Skin epidermis (tissue), 12 donors: ENCODE results near the gene KRTAP10-6.
A peak's percentile ranks its signal among the peaks of the same experiment; 100 is the strongest.
"Not testable (repeated sequence)": the region's sequence is repeated elsewhere in the genome, so short reads cannot be mapped to it uniquely, and the experiment has no call there.

Experiments
- H3K27ac ChIP-seq, 21 experiments: fragments of 200-600 bp; sonication (generic) in 11 of 21; one replicate each; pipeline ENCODE4 v1.5.0; 2020; ENCODE audit warnings: mild to moderate bottlenecking in 3 of 21, inconsistent platforms in 2 of 21, moderate library complexity in 2 of 21
- H3K4me3 ChIP-seq, 7 experiments: fragments of 200-600 bp; sonication (generic) in 2 of 7; one replicate each; pipeline ENCODE4 v1.5.0; 2020; ENCODE audit warnings: inconsistent platforms in 2 of 7, mild to moderate bottlenecking in 2 of 7, moderate library complexity in 1 of 7

KRTAP10-6 gene

GRCh38 chr21:44583089-44583799, 9.1 kb downstream of the KRTAP10-6 start:
- Histone ChIP-seq H3K4me3 (no peak overlapping the region), H3K27ac (no peak overlapping the region)

- H3K27ac ChIP-seq, result no peak overlapping the region
Measured at GRCh38 chr21:44582055-44582454, 10.2 kb downstream of the KRTAP10-6 start.

GRCh38 chr21:44581158-44581557, 11.1 kb downstream of the KRTAP10-6 start:
- H3K27ac ChIP-seq, result no peak overlapping the region
- no peak overlapping the region for H3K4me3 ChIP-seq

More at GRCh38 chr21:44582055-44582454, 10.2 kb downstream of the KRTAP10-6 start:
- H3K4me3 ChIP-seq, result no peak overlapping the region

GRCh38 chr21:44580231-44580821, 12.0 kb downstream of the KRTAP10-6 start, which contains the start of gene KRTAP10-5:
KRTAP10-5 (minus strand) TSS chr21:44580604; CDS start chr21:44580578, 26 bp downstream.
- not testable (repeated sequence) for H3K27ac ChIP-seq, H3K4me3 ChIP-seq

- Histone ChIP-seq H3K27ac (no peak overlapping the region), H3K4me3 (no peak overlapping the region)
Measured at GRCh38 chr21:44579833-44580144, 12.5 kb downstream of the KRTAP10-6 start.

GRCh38 chr21:44579056-44579832, 13.1 kb downstream of the KRTAP10-6 start:
- no peak overlapping the region for H3K4me3 ChIP-seq
- no peak overlapping the region for H3K27ac ChIP-seq

GRCh38 chr21:44578371-44579055, 13.8 kb downstream of the KRTAP10-6 start:
- Histone ChIP-seq H3K4me3 (no peak overlapping the region), H3K27ac (no peak overlapping the region)

GRCh38 chr21:44576025-44576420, 16.3 kb downstream of the KRTAP10-6 start:
- no peak overlapping the region for H3K27ac ChIP-seq
- no peak overlapping the region for H3K4me3 ChIP-seq

DNA sequence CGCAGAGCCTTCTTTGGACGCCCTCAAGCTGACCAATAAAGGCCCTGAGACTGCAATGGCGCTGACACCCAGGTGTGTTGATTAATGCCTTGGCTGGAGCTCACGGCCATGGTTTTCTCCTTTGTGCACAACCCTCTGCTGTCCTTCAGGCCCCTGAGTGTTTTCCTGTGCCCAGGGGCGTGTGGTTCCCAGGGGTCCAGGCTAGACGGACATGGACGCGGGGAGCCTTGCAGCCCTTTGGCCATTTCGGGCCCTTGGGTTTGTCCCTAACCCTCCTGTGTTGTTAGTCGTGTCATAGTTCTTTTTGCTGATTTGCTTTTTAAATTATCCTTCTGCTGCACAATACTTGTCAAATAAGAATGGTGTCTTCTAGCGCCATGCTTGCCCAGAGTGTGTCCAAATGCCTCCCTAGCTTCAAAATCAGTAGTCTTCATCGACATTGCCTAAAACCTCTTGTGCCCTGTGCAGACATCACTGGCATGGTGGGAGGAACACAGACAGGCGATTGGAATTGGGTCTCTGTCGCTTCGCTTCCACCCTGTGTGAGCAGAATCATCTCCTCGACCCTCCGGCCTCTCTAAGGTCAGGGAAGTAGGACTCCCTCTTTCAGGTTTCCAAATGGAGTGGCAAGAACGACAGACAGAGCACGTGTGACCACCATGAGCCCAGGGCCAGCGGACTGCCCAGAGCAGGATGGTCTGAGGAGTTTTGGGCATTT, 16.8 kb downstream of the KRTAP10-6 start:
- H3K4me3 ChIP-seq, result no peak overlapping the region
- H3K27ac ChIP-seq, result no peak overlapping the region

DNA sequence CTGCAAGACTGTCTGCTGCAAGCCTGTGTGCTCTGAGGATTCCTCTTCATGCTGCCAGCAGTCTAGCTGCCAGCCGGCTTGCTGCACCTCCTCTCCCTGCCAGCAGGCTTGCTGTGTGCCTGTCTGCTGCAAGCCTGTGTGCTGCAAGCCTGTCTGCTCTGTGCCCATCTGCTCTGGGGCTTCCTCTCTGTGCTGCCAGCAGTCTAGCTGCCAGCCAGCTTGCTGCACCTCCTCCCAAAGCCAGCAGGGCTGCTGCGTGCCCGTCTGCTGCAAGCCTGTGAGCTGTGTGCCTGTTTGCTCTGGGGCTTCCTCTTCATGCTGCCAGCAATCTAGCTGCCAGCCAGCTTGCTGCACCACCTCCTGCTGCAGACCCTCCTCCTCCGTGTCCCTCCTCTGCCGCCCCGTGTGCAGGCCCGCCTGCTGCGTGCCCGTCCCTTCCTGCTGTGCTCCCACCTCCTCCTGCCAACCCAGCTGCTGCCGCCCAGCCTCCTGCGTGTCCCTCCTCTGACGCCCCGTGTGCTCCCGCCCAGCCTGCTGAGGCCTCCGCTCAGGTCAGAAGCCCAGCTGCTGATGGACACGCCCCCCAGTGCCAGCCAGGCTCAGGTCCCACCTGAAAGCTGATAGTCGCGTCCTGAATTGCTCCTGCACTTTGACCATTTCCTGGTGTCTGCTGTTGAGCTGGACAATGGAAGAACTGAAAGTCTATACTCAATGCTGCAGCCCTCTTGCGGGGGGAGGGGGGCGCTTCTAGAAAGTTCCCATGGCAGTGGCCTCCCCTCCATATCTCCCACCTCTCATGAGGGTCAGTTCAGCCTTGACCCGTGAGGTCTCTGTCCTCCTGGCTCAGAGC, 17.6 kb downstream of the KRTAP10-6 start:
- Histone ChIP-seq H3K27ac (no peak overlapping the region), H3K4me3 (no peak overlapping the region)

GRCh38 chr21:44573630-44574456, 18.5 kb downstream of the KRTAP10-6 start, which contains the start of gene KRTAP10-4:
KRTAP10-4 (plus strand) TSS chr21:44573729; CDS start chr21:44573759, 30 bp downstream.
- H3K27ac ChIP-seq, result peak within 1 kb of the TSS in 1 of 21 experiments; percentile 27
- not testable (repeated sequence) for H3K4me3 ChIP-seq

DNA sequence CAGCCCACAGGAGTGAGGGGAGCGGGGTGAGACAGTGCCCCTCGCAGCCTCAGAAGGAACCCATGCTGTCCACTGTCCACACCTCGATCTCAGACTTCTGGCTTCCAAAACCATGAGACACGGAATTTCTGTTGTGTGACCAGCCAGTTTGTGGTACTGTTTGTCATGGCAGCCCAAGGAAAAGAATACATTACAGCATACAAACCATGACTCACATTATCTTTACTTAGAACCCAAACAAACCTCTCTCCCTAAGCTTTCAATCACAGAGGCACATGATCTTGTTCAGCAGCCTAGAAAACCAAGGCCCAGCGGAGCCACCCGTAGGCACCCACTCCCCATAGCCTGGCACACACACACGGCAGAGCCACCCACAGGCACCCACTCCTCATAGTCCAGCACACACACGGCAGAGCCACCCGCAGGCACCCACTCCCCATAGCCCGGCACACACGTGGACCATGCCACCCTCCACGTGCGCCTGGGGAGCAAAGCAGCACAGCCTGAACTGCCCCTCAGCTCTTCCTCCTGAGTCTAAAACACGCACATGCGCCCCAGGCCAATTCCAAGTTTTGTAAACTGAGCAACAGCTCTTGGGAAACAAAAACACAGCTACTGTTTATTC, 19.2 kb downstream of the KRTAP10-6 start:
- peak overlapping the region in 1 of 21 experiments; percentile 27 for H3K27ac ChIP-seq

GRCh38 chr21:44571844-44572782, 20.2 kb downstream of the KRTAP10-6 start:
- Histone ChIP-seq H3K27ac (no peak overlapping the region), H3K4me3 (no peak overlapping the region)

More for the DNA sequence above, 19.2 kb downstream of the KRTAP10-6 start:
- no peak overlapping the region for H3K4me3 ChIP-seq

- Histone ChIP-seq H3K27ac (no peak overlapping the region), H3K4me3 (no peak overlapping the region)
Measured at GRCh38 chr21:44571296-44571695, 21.0 kb downstream of the KRTAP10-6 start.

DNA sequence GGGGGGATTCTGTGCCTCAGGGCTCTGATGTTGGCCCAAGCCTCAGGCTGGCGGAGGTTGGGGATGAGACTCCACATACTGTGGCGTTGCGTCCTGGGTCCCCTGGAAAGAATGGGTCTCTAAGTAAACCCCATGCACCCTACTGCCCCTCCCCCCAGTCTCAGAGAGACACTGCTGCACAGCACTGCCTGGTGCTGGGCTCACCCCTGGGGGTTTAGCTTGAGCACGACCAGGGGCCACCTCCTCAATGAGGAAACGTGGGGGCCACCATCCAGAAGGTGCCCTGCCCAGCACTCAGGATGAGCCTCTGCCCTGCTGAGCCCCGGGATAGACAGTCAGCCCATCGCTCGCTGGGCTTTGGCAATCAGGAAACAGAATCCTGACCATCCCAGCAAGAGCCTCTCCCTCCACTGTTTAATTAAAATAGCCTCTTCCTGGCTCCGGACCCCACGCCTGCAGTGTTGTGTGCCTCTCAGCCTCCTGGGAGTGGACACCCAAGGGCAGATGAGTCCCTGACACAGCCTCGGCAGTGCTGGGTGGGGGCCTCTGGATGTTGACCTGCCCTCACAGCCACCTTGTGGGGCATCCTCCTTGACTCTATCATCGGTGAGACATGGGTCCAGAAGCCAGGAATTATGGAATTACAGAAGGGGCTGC, 22.3 kb downstream of the KRTAP10-6 start:
- Histone ChIP-seq H3K4me3 (no peak overlapping the region), H3K27ac (no peak overlapping the region)
